ENCODE results near the gene GPC3.

GRCh38 chrX:133999031-133999705, 13.8 kb upstream of the GPC3 start:
- TF ChIP-seq, protein P1, sequence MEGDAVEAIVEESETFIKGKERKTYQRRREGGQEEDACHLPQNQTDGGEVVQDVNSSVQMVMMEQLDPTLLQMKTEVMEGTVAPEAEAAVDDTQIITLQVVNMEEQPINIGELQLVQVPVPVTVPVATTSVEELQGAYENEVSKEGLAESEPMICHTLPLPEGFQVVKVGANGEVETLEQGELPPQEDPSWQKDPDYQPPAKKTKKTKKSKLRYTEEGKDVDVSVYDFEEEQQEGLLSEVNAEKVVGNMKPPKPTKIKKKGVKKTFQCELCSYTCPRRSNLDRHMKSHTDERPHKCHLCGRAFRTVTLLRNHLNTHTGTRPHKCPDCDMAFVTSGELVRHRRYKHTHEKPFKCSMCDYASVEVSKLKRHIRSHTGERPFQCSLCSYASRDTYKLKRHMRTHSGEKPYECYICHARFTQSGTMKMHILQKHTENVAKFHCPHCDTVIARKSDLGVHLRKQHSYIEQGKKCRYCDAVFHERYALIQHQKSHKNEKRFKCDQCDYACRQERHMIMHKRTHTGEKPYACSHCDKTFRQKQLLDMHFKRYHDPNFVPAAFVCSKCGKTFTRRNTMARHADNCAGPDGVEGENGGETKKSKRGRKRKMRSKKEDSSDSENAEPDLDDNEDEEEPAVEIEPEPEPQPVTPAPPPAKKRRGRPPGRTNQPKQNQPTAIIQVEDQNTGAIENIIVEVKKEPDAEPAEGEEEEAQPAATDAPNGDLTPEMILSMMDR (IDR thresholded peaks at IDR 0.05) = no peak
- no peak for TF ChIP-seq POLR2A (IDR thresholded peaks at IDR 0.05)

Measured in thyroid gland (tissue), 4 donors.